Neutrophil (primary cell): ENCODE results near the gene JAKMIP1.
"Not testable (repeated sequence)": the region's sequence is repeated elsewhere in the genome, so short reads cannot be mapped to it uniquely, and the experiment has no call there.

Experiments
- H3K27ac ChIP-seq: fragments of 200-600 bp; sonication (generic); 2 replicates; pipeline ENCODE4 v1.5.1; 2016; ENCODE audit warnings: mild to moderate bottlenecking, moderate library complexity
- H3K27me3 ChIP-seq: fragments of 200-600 bp; sonication (generic); 2 replicates; pipeline ENCODE4 v1.6.0; 2016; ENCODE audit warnings: mild to moderate bottlenecking
- H3K36me3 ChIP-seq: fragments of 200-600 bp; sonication (generic); 2 replicates; pipeline ENCODE4 v1.5.1; 2017
- H3K4me1 ChIP-seq, 2 experiments: fragments of 200-600 bp in 1 of 2; sonication (generic) in 1 of 2; 1 replicate in 1 of 2; 2 replicates in 1 of 2; pipeline versions ENCODE4 v1.5.1 to v1.6.1; 2013 to 2016; ENCODE audit warnings: low read depth in 1 of 2, low read length in 1 of 2, mild to moderate bottlenecking in 1 of 2, moderate library complexity in 1 of 2; ENCODE audit not compliant: control insufficient read depth in 1 of 2, insufficient read depth in 1 of 2
- H3K4me3 ChIP-seq, 2 experiments: fragments of 200-600 bp in 1 of 2; sonication (generic) in 1 of 2; 1 replicate in 1 of 2; 2 replicates in 1 of 2; pipeline ENCODE4 v1.5.1; 2013 to 2016; ENCODE audit warnings: low read depth in 1 of 2, low read length in 1 of 2, mild to moderate bottlenecking in 1 of 2, moderate library complexity in 1 of 2
- H3K9me3 ChIP-seq: fragments of 200-600 bp; sonication (generic); 2 replicates; pipeline ENCODE4 v1.5.1; 2016
- TF ChIP-seq, protein P1 (sequence below): fragments of 200-600 bp; sonication (generic); IDR thresholded peaks from 2 replicates; pipeline ENCODE4 v1.5.1; 2016; ENCODE audit warnings: antibody characterized with exemption

The JAKMIP1 gene

DNA sequence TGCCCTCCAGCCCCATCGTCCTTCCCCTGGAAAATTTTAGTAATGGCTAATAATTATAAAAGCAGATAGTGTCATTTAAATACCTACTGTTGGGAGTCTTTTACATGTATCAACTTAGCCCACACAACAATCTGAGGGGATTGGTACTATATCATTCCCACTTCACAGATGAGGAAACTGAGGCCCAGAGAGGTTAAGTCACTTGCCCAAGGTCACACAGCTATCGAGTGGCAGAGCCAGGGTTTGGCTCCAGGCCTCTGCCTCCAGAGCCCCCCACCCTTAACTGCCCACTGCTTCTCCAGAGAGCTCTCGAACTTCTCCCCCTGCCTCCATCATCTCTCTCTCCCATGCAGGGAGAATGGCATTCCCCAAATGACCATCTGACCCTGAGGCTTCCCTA is 189.6 kb downstream of the JAKMIP1 start:
- no peaks in the 10 kb centered on the region for H3K9me3 ChIP-seq
- H3K4me1 ChIP-seq, result no peaks in the 10 kb centered on the region
- TF ChIP-seq, protein P1, sequence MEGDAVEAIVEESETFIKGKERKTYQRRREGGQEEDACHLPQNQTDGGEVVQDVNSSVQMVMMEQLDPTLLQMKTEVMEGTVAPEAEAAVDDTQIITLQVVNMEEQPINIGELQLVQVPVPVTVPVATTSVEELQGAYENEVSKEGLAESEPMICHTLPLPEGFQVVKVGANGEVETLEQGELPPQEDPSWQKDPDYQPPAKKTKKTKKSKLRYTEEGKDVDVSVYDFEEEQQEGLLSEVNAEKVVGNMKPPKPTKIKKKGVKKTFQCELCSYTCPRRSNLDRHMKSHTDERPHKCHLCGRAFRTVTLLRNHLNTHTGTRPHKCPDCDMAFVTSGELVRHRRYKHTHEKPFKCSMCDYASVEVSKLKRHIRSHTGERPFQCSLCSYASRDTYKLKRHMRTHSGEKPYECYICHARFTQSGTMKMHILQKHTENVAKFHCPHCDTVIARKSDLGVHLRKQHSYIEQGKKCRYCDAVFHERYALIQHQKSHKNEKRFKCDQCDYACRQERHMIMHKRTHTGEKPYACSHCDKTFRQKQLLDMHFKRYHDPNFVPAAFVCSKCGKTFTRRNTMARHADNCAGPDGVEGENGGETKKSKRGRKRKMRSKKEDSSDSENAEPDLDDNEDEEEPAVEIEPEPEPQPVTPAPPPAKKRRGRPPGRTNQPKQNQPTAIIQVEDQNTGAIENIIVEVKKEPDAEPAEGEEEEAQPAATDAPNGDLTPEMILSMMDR, result no peak
- H3K4me3 ChIP-seq, result no peak overlapping the region
- no peaks in the 10 kb centered on the region for H3K36me3 ChIP-seq
- peaks cover 67% of the 10 kb centered on the region for H3K27me3 ChIP-seq
- H3K27ac ChIP-seq, result no peak overlapping the region

DNA sequence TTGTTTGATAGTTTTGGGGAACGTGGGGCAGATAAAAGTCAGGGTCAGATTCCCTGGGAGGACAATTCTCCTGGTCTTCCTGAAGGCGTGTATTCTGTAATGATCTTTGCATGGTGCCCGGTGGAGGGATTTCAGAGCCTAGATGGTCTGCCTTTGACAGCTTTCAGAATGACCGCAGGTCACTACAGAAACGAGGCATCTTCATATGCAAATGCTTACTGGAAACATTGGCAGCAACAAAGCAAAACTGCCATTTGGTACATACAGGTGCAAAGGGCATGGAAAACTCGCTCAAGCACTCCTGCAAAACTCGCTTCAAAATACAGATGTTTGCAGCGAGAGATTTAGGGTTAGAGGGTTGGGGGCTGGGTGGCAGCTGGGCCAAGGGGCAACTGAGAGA is 190.9 kb downstream of the JAKMIP1 start:
- H3K27ac ChIP-seq, result no peak overlapping the region
- H3K27me3 ChIP-seq, result peaks cover 67% of the 10 kb centered on the region
- TF ChIP-seq, protein P1, result no peak
- no peak overlapping the region for H3K4me3 ChIP-seq
- H3K9me3 ChIP-seq, result no peaks in the 10 kb centered on the region
- H3K4me1 ChIP-seq, result no peaks in the 10 kb centered on the region
- no peaks in the 10 kb centered on the region for H3K36me3 ChIP-seq

DNA sequence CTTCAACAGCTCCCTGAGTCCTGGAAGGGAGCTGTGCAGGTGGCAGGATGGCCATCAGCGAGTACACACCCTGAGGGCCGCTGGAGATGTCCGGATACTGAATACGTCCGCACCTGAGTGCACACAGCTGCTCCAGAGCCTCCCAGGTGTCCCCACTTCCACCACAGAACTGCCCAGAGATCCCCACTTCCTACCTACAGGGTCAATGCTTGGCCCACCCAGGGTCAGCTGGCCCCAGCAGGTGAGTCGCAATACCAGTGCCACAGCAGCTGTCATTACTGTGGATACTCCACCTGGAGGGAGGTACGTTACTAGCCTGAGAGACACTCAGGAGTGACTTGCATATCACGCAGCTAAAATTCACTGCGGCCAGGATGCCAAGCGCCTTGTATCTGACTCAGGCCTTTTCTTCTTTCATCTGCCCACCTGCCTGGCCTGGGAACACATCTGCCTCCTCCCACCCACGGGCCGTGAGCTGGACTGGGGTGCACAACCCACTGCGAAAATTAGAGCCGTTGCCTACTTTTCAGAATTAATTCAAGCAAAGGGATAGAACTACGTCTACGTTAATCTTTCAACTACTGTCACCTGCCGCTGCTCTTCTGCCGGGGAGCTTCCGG is 191.5 kb downstream of the JAKMIP1 start:
- Histone ChIP-seq H3K36me3 (no peaks in the 10 kb centered on the region), H3K9me3 (no peaks in the 10 kb centered on the region), H3K27ac (no peak overlapping the region), H3K4me1 (no peaks in the 10 kb centered on the region), H3K4me3 (no peak overlapping the region), H3K27me3 (peaks cover 67% of the 10 kb centered on the region)
- TF ChIP-seq, protein P1, result no peak

DNA sequence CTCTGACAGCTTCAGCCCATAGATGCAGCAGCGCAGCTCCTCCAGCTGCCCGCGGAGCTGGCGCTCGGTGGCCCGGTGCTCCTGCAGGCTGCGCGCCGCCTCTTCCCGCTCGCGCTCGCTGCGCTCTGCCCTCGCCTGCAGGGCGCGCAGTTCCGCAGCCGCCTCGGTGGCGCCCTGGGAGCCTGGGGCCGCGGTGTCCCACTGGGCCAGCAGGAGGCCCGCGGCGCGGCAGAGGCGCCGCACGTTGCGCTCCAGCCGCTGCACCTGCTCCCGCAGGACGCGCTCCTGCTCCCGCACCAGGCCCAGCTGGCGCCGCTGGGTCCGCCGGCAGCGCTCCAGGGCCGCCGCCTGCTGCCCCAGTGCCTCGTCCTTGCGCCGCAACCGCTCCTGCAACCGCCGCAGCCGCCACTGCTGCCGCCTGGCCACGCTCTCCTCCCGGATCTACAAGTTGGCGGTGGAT is 192.2 kb downstream of the JAKMIP1 start:
- H3K4me3 ChIP-seq, result no peak overlapping the region

DNA sequence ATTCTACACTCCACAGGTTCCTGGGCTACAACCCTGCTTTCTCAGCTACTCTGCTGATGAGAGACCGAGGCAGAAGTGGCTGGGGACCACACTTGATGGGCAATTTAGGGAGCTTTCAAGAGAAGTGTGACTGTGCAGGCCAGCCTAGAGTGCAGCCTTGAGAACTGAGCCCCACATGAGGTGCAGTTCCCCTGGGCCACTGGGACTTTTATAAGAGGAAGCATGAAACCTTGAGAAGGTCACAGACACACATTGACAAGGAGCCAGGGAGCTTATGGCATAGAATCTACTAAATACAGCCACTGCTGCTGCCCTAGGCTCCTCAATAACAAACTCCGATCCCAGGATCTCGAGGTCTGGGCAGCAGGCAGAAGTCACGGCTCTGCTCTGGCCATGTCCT is 195.2 kb downstream of the JAKMIP1 start:
- Histone ChIP-seq H3K4me3 (no peak overlapping the region), H3K36me3 (no peaks in the 10 kb centered on the region), H3K9me3 (no peaks in the 10 kb centered on the region), H3K27me3 (peaks cover 40% of the 10 kb centered on the region), H3K4me1 (no peaks in the 10 kb centered on the region), H3K27ac (no peak overlapping the region)
- TF ChIP-seq, protein P1, result no peak

More for the DNA sequence above, 192.2 kb downstream of the JAKMIP1 start:
- TF ChIP-seq, protein P1, result no peak
- Histone ChIP-seq H3K9me3 (no peaks in the 10 kb centered on the region), H3K27me3 (peaks cover 67% of the 10 kb centered on the region), H3K36me3 (no peaks in the 10 kb centered on the region), H3K4me1 (no peaks in the 10 kb centered on the region), H3K27ac (no peak overlapping the region)

DNA sequence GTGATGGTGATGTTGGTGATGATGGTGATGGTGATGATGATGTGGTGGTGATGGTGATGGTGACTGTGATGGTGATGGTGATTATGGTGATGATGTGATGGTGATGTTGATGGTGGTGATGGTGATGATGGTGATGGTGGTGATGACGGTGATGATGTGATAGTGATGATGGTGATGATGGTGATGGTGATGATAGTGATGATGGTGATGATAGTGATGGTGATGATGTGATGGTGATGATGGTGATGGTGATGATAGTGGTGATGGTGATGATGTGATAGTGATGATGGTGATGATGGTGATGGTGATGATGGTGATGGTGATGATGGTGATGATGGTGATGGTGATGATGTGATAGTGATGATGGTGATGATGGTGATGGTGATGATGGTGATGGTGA is 196.9 kb downstream of the JAKMIP1 start:
- H3K4me3 ChIP-seq, H3K36me3 ChIP-seq, H3K4me1 ChIP-seq: not testable (repeated sequence)

More for the DNA sequence above, 196.9 kb downstream of the JAKMIP1 start:
- not testable (repeated sequence) for H3K27ac ChIP-seq, H3K9me3 ChIP-seq
- peaks cover 24% of the 10 kb centered on the region for H3K27me3 ChIP-seq
